Keratinocyte (primary cell): ENCODE results near the gene XPO4. TPM values are rescaled to one million over a fixed set of nuclear protein-coding genes. Genes with fewer than 3 reads are reported as not detected.

Experiments
- DNase-seq: peaks from one replicate; pipeline ENCODE4 v3.0.0-alpha.2; 2011; ENCODE audit warnings: low read depth, missing footprints, low spot score
- FAIRE-seq: peaks from 2 replicates; lab custom pipeline; 2011; peaks lifted over from hg19 to GRCh38; lab: Jason Lieb, UNC
- H2AFZ ChIP-seq: 2 replicates; pipeline ENCODE4 v1.6.0; 2012; ENCODE audit warnings: low read length, control low read depth, inconsistent platforms; ENCODE audit not compliant: control insufficient read depth
- H3K27ac ChIP-seq: 2 replicates; pipeline ENCODE4 v1.5.1; 2011; ENCODE audit warnings: low read length; ENCODE audit not compliant: control insufficient read depth, insufficient read depth
- H3K27me3 ChIP-seq: 3 replicates; pipeline ENCODE4 v1.6.0; 2011; ENCODE audit warnings: low read length; ENCODE audit not compliant: control insufficient read depth, insufficient read depth; ENCODE audit errors: extremely low read depth
- H3K36me3 ChIP-seq, 2 experiments: 2 replicates in 1 of 2; 3 replicates in 1 of 2; pipeline ENCODE4 v1.5.1; 2011; ENCODE audit warnings: low read length in 2 of 2, mild to moderate bottlenecking in 1 of 2; ENCODE audit not compliant: control insufficient read depth in 2 of 2, insufficient read depth in 2 of 2; ENCODE audit errors: extremely low read depth in 1 of 2
- H3K4me1 ChIP-seq: 3 replicates; pipeline ENCODE4 v1.5.1; 2011; ENCODE audit warnings: low read length; ENCODE audit not compliant: control insufficient read depth, insufficient read depth; ENCODE audit errors: extremely low read depth
- H3K4me2 ChIP-seq: 3 replicates; pipeline ENCODE4 v1.6.0; 2011; ENCODE audit warnings: low read depth, low read length; ENCODE audit not compliant: control insufficient read depth, insufficient read depth; ENCODE audit errors: extremely low read depth
- H3K4me3 ChIP-seq, 3 experiments: fragments of 200-600 bp in 1 of 3; sonication (generic) in 1 of 3; 2 replicates in 2 of 3; 3 replicates in 1 of 3; pipeline ENCODE4 v1.5.1; 2011 to 2016; ENCODE audit warnings: low read length in 3 of 3, mild to moderate bottlenecking in 3 of 3, control low read depth in 2 of 3, inconsistent platforms in 1 of 3, low read depth in 1 of 3, mixed read lengths in 1 of 3, mixed run types in 1 of 3, moderate library complexity in 1 of 3; ENCODE audit not compliant: control insufficient read depth in 2 of 3, insufficient read depth in 2 of 3; ENCODE audit errors: extremely low read depth in 1 of 3
- H3K79me2 ChIP-seq: 2 replicates; pipeline ENCODE4 v1.6.0; 2012; ENCODE audit warnings: low read length; ENCODE audit not compliant: control insufficient read depth, insufficient read depth
- H3K9ac ChIP-seq: 3 replicates; pipeline ENCODE4 v1.6.0; 2011; ENCODE audit warnings: low read length; ENCODE audit not compliant: control insufficient read depth, insufficient read depth; ENCODE audit errors: extremely low read depth
- H3K9me1 ChIP-seq: 3 replicates; pipeline ENCODE4 v1.6.0; 2011; ENCODE audit warnings: low read length; ENCODE audit not compliant: control insufficient read depth, insufficient read depth; ENCODE audit errors: extremely low read depth
- H3K9me3 ChIP-seq: 2 replicates; pipeline ENCODE4 v1.5.1; 2012; ENCODE audit warnings: low read depth, low read length; ENCODE audit not compliant: control insufficient read depth
- H4K20me1 ChIP-seq: 3 replicates; pipeline ENCODE4 v1.6.0; 2011; ENCODE audit warnings: low read length; ENCODE audit not compliant: control insufficient read depth, insufficient read depth; ENCODE audit errors: extremely low read depth
- EZH2 ChIP-seq: IDR thresholded peaks from one replicate; pipeline ENCODE4 v1.6.1; 2012; ENCODE audit warnings: inconsistent platforms, mild to moderate bottlenecking, low read length, moderate library complexity
- dilution Hi-C: fragments of 300-500 bp; cut with MboI; formaldehyde crosslinking; loops from one replicate; pipeline ENCODE4 v1.7.0; 2020; ENCODE audit warnings: low sequenced_read_pairs; ENCODE audit not compliant: extremely low pct_ligation_motif_present
- polyA plus RNA-seq, 5 experiments: library from polyadenylated mRNA; depleted of rRNA in 3 of 5; stranded (reverse) in 3 of 5; stranded (forward) in 1 of 5; unstranded in 1 of 5; fragments of >200 nt; gene quantifications; 1 replicate in 1 of 5; 2 replicates in 3 of 5; 3 replicates in 1 of 5; pipeline versions ENCODE4 v1.2.1 to v1.2.3, GENCODE V29; 2011 to 2012; ENCODE audit warnings: missing spikeins in 2 of 5, low read depth in 1 of 5, low replicate concordance in 1 of 5
- TF ChIP-seq, protein P1 (sequence below), 3 experiments: IDR thresholded peaks in 1 of 3; conservative IDR thresholded peaks in 1 of 3; optimal IDR thresholded peaks in 1 of 3; 2 replicates in 2 of 3; 3 replicates in 1 of 3; pipeline versions ENCODE3 to v1.5.1; 2011; ENCODE audit warnings: low read length in 3 of 3, mild to moderate bottlenecking in 3 of 3, moderate library complexity in 2 of 3, control low read depth in 1 of 3, inconsistent platforms in 1 of 3; ENCODE audit not compliant: insufficient read depth in 2 of 3; ENCODE audit errors: extremely low read depth in 1 of 3

XPO4 gene
- polyA plus RNA-seq, 1 donor (not counting 4 experiments of a cell fraction or from before 2014, with no cell fraction given) = 16.5 TPM

DNA sequence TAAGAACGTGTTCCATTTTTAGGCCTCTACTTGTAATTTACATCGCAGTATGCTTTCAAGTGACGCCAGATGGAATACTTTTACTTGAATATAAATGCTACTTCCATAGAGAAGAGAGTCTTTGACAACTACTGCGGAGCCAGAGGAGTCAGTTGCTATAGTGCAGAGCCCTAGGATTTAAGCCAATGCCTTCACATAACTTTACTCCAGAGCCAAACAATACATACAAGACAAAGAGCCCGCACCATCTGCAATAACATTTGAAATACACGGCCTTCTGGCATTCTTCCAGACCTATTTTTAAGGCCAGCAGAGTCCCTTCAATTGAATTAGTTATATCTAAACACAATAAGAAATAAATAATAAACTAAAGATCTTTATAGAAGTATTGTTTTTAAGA is 59.4 kb downstream of the XPO4 start:
- H3K9ac ChIP-seq = no peak overlapping the region
- H3K4me2 ChIP-seq = no peak overlapping the region
- H3K4me1 ChIP-seq = no peaks in the 10 kb centered on the region
- no peaks in the 10 kb centered on the region for H3K27me3 ChIP-seq
- FAIRE-seq = no peak
- no peak overlapping the region for H2AFZ ChIP-seq
- no peak overlapping the region for H3K27ac ChIP-seq
- H3K36me3 ChIP-seq = peaks cover 1 to 9% of the 10 kb centered on the region in 2 experiments
- peaks cover 3% of the 10 kb centered on the region for H3K9me1 ChIP-seq
- TF ChIP-seq, protein P1, sequence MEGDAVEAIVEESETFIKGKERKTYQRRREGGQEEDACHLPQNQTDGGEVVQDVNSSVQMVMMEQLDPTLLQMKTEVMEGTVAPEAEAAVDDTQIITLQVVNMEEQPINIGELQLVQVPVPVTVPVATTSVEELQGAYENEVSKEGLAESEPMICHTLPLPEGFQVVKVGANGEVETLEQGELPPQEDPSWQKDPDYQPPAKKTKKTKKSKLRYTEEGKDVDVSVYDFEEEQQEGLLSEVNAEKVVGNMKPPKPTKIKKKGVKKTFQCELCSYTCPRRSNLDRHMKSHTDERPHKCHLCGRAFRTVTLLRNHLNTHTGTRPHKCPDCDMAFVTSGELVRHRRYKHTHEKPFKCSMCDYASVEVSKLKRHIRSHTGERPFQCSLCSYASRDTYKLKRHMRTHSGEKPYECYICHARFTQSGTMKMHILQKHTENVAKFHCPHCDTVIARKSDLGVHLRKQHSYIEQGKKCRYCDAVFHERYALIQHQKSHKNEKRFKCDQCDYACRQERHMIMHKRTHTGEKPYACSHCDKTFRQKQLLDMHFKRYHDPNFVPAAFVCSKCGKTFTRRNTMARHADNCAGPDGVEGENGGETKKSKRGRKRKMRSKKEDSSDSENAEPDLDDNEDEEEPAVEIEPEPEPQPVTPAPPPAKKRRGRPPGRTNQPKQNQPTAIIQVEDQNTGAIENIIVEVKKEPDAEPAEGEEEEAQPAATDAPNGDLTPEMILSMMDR (optimal IDR thresholded peaks at IDR 0.05 in 1 of 3, IDR thresholded peaks at IDR 0.05 in 1 of 3, conservative IDR thresholded peaks at IDR 0.05 in 1 of 3; ENCODE audit: extremely low read depth in 1 of 3, insufficient read depth in 2 of 3, low read length in 3 of 3) = no peak
- no peak for TF ChIP-seq EZH2
- H3K9me3 ChIP-seq = no peaks in the 10 kb centered on the region
- H3K4me3 ChIP-seq = no peak overlapping the region
- no peaks in the 10 kb centered on the region for H4K20me1 ChIP-seq
- no peak for DNase-seq
- H3K79me2 ChIP-seq = no peaks in the 10 kb centered on the region
- dilution Hi-C loops = loop anchor here (25.0 kb wide), 1 partner anchor 119 kb away; no protein-coding TSS in a partner anchor

DNA sequence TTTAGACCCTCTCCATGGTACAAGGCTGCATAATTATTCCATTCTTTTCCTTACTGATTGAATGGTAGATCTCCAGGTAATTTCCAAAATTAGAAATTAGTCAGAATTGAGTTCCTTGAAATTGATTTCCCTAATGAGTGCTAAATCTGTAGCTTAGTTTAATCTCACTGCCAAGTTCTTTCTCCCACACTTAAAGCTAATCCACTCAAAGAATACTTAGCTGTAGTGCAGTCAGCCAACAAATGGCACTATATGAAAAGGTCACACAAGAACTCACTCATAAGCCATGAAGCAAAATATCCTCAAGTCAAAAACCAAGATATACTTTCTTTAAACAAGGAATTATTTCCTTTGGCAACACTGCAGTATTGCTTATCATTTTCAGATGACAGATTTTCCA is 62.0 kb downstream of the XPO4 start:
- dilution Hi-C loops = loop anchor here (25.0 kb wide), 1 partner anchor 122 kb away; no protein-coding TSS in a partner anchor
- no peak for TF ChIP-seq EZH2
- TF ChIP-seq, protein P1 (optimal IDR thresholded peaks at IDR 0.05 in 1 of 3, IDR thresholded peaks at IDR 0.05 in 1 of 3, conservative IDR thresholded peaks at IDR 0.05 in 1 of 3; ENCODE audit: extremely low read depth in 1 of 3, insufficient read depth in 2 of 3, low read length in 3 of 3) = no peak
- H3K27me3 ChIP-seq = no peaks in the 10 kb centered on the region
- FAIRE-seq (no peak), DNase-seq (no peak)
- H3K9me3 ChIP-seq = no peaks in the 10 kb centered on the region
- no peak overlapping the region for H3K4me3 ChIP-seq
- no peaks in the 10 kb centered on the region for H4K20me1 ChIP-seq
- H3K4me1 ChIP-seq = no peaks in the 10 kb centered on the region
- peaks cover 3 to 19% of the 10 kb centered on the region in 2 experiments for H3K36me3 ChIP-seq
- H3K9ac ChIP-seq = no peak overlapping the region
- no peak overlapping the region for H3K4me2 ChIP-seq
- no peak overlapping the region for H2AFZ ChIP-seq
- no peaks in the 10 kb centered on the region for H3K79me2 ChIP-seq
- H3K27ac ChIP-seq = no peak overlapping the region
- peaks cover 3% of the 10 kb centered on the region for H3K9me1 ChIP-seq
